ENCODE measurements around the gene HELB. TPM values are rescaled to one million over a fixed set of nuclear protein-coding genes. Genes with fewer than 3 reads are reported as not detected.

Gene HELB
- total and polyA plus RNA-seq, 2 donors, result 0.70 to 15.0 TPM

Other genes starting within 250 kb of the HELB start
- 9.7 TPM for gene LLPH, start 171.7 kb upstream of the HELB start, total RNA-seq
- gene LLPH, start 171.7 kb upstream of the HELB start, polyA plus RNA-seq, result 25.7 TPM
- 97.0 TPM for gene TMBIM4, start 132.5 kb upstream of the HELB start, total RNA-seq
- 224 TPM for gene TMBIM4, start 132.5 kb upstream of the HELB start, polyA plus RNA-seq
- gene IRAK3, start 113.3 kb upstream of the HELB start, total RNA-seq, result 40.3 TPM
- gene IRAK3, start 113.3 kb upstream of the HELB start, polyA plus RNA-seq, result 11.1 TPM

All from urinary bladder (tissue), 2 donors.